PC-3 (cell line): ENCODE data around the gene IGFL1. TPM values are rescaled to one million over a fixed set of nuclear protein-coding genes. Genes with fewer than 3 reads are reported as not detected.
A peak's percentile ranks its signal among the peaks of the same experiment; 100 is the strongest.

Experiments
- ATAC-seq: fragments of 200-7000 bp; cut with Tn5 transposase; 2 replicates; pipeline ENCODE4 v1.9.1; 2020; ENCODE audit warnings: mild to moderate bottlenecking, moderate library complexity
- BruUV-seq: library from RNA; stranded (reverse); fragments of 400-500 nt; replicated peaks from 2 replicates; lab custom pipeline; 2021; lab: Mats Ljungman, UMichigan
- CTCF ChIA-PET: fragments of 300-600 bp; sonication (Branson Sonifier 250); formaldehyde crosslinking; loops from one replicate; lab custom pipeline; 2022; ENCODE audit warnings: antibody characterized with exemption; lab: Charles Lee
- POLR2A ChIA-PET: fragments of 300-600 bp; sonication (Branson Sonifier 250); formaldehyde crosslinking; loops from one replicate; lab custom pipeline; 2022; ENCODE audit warnings: antibody characterized with exemption; ENCODE audit not compliant: unreplicated experiment; lab: Charles Lee
- DNase-seq: peaks from one replicate; pipeline ENCODE4 v3.0.0-alpha.2; 2015
- H2AFZ ChIP-seq: fragments of 300-600 bp; sonication (generic); 2 replicates; pipeline ENCODE4 v1.6.0; 2016; ENCODE audit warnings: antibody characterized with exemption, low read length
- H3F3A ChIP-seq: fragments of 300-600 bp; sonication (generic); one replicate; pipeline ENCODE4 v1.6.0; 2017; ENCODE audit warnings: antibody characterized with exemption, low read length, control low read depth, mild to moderate bottlenecking; ENCODE audit not compliant: unreplicated experiment
- H3K27ac ChIP-seq: fragments of 300-600 bp; sonication (generic); 2 replicates; pipeline ENCODE4 v1.5.1; 2016; ENCODE audit warnings: mild to moderate bottlenecking, low read length
- H3K27me3 ChIP-seq: fragments of 300-600 bp; sonication (generic); 2 replicates; pipeline ENCODE4 v1.6.1; 2016; ENCODE audit warnings: low read length, mixed read lengths
- H3K36me3 ChIP-seq: fragments of 300-600 bp; sonication (generic); 2 replicates; pipeline ENCODE4 v1.6.1; 2016; ENCODE audit warnings: low read depth, mixed run types, low read length, mixed read lengths
- H3K4me1 ChIP-seq: fragments of 300-600 bp; sonication (generic); 2 replicates; pipeline ENCODE4 v1.5.1; 2016; ENCODE audit warnings: low read length; ENCODE audit not compliant: insufficient read depth
- H3K4me2 ChIP-seq: fragments of 300-600 bp; sonication (generic); 2 replicates; pipeline ENCODE4 v1.6.0; 2016; ENCODE audit warnings: low read length
- H3K4me3 ChIP-seq: fragments of 300-600 bp; sonication (generic); 2 replicates; pipeline ENCODE4 v1.5.1; 2016; ENCODE audit warnings: mild to moderate bottlenecking, low read length, mixed read lengths
- H3K79me2 ChIP-seq: fragments of 300-600 bp; sonication (generic); 2 replicates; pipeline ENCODE4 v1.6.1; 2017; ENCODE audit warnings: low read length, mixed read lengths
- H3K9ac ChIP-seq: fragments of 300-600 bp; sonication (generic); 2 replicates; pipeline ENCODE4 v1.6.0; 2016; ENCODE audit warnings: mild to moderate bottlenecking, low read length
- H3K9me2 ChIP-seq: fragments of 300-600 bp; sonication (generic); replicated peaks from 2 replicates; pipeline ENCODE4 v1.6.1; 2016; ENCODE audit warnings: mixed run types, low read length, mixed read lengths
- H3K9me3 ChIP-seq: fragments of 300-600 bp; sonication (generic); 2 replicates; pipeline ENCODE4 v1.6.1; 2016; ENCODE audit warnings: low read length, mixed read lengths
- H4K20me1 ChIP-seq: fragments of 300-600 bp; sonication (generic); 2 replicates; pipeline ENCODE4 v1.6.1; 2016; ENCODE audit warnings: low read length, mixed read lengths
- EZH2 ChIP-seq: fragments of 300-600 bp; sonication (generic); IDR thresholded peaks from one replicate; pipeline ENCODE4 v1.6.1; 2017; ENCODE audit warnings: antibody characterized with exemption, mild to moderate bottlenecking, low read length; ENCODE audit not compliant: unreplicated experiment
- EZH2phosphoT487 ChIP-seq: fragments of 300-600 bp; sonication (generic); IDR thresholded peaks from 2 replicates; pipeline ENCODE4 v1.6.1; 2018; ENCODE audit warnings: mild to moderate bottlenecking, antibody characterized with exemption, low read length, borderline replicate concordance
- intact Hi-C: fragments of 100-400 bp; cut with micrococcal nuclease; formaldehyde crosslinking; loops from 2 replicates; pipeline ENCODE4 v1.9.0; 2023
- total RNA-seq: library from RNA; depleted of rRNA; stranded (reverse); fragments of >200 nt; gene quantifications from 2 replicates; pipeline ENCODE4 v1.2.3, GENCODE V29; 2014
- TF ChIP-seq, protein P1 (sequence below): fragments of 300-600 bp; sonication (generic); conservative IDR thresholded peaks from 2 replicates; pipeline ENCODE4 v1.5.1; 2017; ENCODE audit warnings: antibody characterized with exemption, low read depth, mild to moderate bottlenecking, low read length

The IGFL1 gene
- total RNA-seq, 1 experiment from 2014 or later = 0.77 TPM

DNA sequence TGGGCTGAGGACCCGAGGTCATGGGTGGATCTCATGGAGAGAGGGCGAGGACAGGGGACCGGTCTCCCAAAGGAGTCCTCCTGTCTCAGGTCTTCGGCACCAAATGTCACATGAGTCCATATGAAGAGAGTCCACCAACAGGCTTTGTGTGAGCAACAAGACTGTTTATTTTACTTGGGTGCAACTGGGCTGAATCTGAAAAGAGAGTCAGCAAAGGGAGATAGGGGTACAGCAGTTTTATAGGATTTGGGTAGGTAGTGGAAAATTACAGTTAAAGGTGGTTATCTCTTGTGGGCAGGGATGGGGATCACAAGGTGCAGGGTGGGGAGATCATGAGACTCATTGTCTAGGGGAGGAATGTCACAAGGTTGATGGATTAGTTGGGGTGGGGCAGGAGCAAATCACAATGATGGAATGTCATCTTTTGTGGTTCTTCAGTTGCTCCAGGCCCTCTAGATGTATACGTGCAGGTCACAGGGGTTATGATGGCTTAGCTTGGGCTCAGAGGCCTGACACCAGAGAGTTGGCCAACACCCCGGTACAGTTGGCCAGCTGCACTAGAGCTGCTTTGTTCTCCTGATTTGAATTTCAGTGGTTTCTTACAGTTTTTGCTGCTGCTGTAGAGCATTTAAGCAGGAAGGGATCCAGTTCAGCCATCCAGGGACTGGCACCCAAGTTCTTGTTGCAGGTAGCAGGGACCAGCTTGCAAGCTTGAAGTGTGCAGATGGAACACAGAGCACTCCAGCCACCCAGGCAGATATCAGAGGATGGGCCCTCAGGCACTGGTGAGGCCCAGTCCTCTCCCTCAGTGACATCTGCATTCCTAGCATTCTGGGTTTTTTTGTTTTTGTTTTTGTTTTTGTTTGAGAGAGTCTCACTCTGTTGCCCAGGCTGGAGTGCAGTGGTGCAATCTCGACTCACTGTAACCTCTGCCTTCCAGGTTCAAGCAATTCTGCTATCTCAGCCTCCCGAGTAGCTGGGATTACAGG is 26.4 kb upstream of the IGFL1 start:
- Histone ChIP-seq H3K9ac (no peak overlapping the region), H4K20me1 (no peaks in the 10 kb centered on the region), H3F3A (no peaks in the 10 kb centered on the region), H3K9me2 (no peaks in the 10 kb centered on the region), H3K79me2 (no peaks in the 10 kb centered on the region), H3K4me3 (no peak overlapping the region), H3K36me3 (no peaks in the 10 kb centered on the region), H3K27me3 (no peaks in the 10 kb centered on the region), H3K9me3 (no peaks in the 10 kb centered on the region), H3K4me1 (no peaks in the 10 kb centered on the region), H3K4me2 (no peak overlapping the region), H2AFZ (no peak overlapping the region), H3K27ac (no peak overlapping the region)
- DNase-seq = peak; percentile 20
- intact Hi-C loops = no loop called here
- ChIA-PET CTCF (no interaction called here), POLR2A (no interaction called here)
- no TSS peak for BruUV-seq
- no peak for ATAC-seq
- TF ChIP-seq EZH2phosphoT487 = no peak
- TF ChIP-seq EZH2 = no peak
- TF ChIP-seq, protein P1, sequence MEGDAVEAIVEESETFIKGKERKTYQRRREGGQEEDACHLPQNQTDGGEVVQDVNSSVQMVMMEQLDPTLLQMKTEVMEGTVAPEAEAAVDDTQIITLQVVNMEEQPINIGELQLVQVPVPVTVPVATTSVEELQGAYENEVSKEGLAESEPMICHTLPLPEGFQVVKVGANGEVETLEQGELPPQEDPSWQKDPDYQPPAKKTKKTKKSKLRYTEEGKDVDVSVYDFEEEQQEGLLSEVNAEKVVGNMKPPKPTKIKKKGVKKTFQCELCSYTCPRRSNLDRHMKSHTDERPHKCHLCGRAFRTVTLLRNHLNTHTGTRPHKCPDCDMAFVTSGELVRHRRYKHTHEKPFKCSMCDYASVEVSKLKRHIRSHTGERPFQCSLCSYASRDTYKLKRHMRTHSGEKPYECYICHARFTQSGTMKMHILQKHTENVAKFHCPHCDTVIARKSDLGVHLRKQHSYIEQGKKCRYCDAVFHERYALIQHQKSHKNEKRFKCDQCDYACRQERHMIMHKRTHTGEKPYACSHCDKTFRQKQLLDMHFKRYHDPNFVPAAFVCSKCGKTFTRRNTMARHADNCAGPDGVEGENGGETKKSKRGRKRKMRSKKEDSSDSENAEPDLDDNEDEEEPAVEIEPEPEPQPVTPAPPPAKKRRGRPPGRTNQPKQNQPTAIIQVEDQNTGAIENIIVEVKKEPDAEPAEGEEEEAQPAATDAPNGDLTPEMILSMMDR = no peak

- no peak for TF ChIP-seq EZH2phosphoT487
- TF ChIP-seq, protein P1 = no peak
- no peak for TF ChIP-seq EZH2
- H3K9me3 ChIP-seq = no peaks in the 10 kb centered on the region
- ATAC-seq (no peak), DNase-seq (no peak)
- no TSS peak for BruUV-seq
- intact Hi-C loops = no loop called here
- H3K9me2 ChIP-seq = no peaks in the 10 kb centered on the region
- H3K9ac ChIP-seq = no peak overlapping the region
- POLR2A ChIA-PET = no interaction called here
- no peak overlapping the region for H3K27ac ChIP-seq
- no peaks in the 10 kb centered on the region for H3K27me3 ChIP-seq
- no peak overlapping the region for H2AFZ ChIP-seq
- H3K79me2 ChIP-seq = no peaks in the 10 kb centered on the region
- H3K36me3 ChIP-seq = no peaks in the 10 kb centered on the region
- H3F3A ChIP-seq = no peaks in the 10 kb centered on the region
- no peak overlapping the region for H3K4me2 ChIP-seq
- H3K4me3 ChIP-seq = no peak overlapping the region
- CTCF ChIA-PET = no interaction called here
- H4K20me1 ChIP-seq = no peaks in the 10 kb centered on the region
- peaks cover 4% of the 10 kb centered on the region; the same call in 1 of the 2 replicates for H3K4me1 ChIP-seq
Measured at GRCh38 chr19:46204008-46204407, 25.5 kb upstream of the IGFL1 start.
